Measurements from ENCODE around the gene HELZ2.
"Not testable (repeated sequence)": the region's sequence is repeated elsewhere in the genome, so short reads cannot be mapped to it uniquely, and the experiment has no call there.

Gene HELZ2

GRCh38 chr20:63565699-63566335, 8.2 kb downstream of the HELZ2 start:
- no peak for DNase-seq (ENCODE audit: low read depth)

GRCh38 chr20:63565021-63565698, 8.9 kb downstream of the HELZ2 start:
- DNase-seq (ENCODE audit: low read depth): no peak

GRCh38 chr20:63564036-63564810, 9.8 kb downstream of the HELZ2 start:
- no peak for DNase-seq (ENCODE audit: low read depth)

- no peak for DNase-seq (ENCODE audit: low read depth)
Observed at GRCh38 chr20:63563225-63563935, 10.7 kb downstream of the HELZ2 start.

- no peak for DNase-seq (ENCODE audit: low read depth)
Observed at GRCh38 chr20:63562461-63563224, 11.4 kb downstream of the HELZ2 start.

GRCh38 chr20:63561624-63562396, 12.2 kb downstream of the HELZ2 start:
- no peak for DNase-seq (ENCODE audit: low read depth)

- no peak for DNase-seq (ENCODE audit: low read depth)
Observed at GRCh38 chr20:63560856-63561609, 13.0 kb downstream of the HELZ2 start.

- no peak for DNase-seq (ENCODE audit: low read depth)
Observed at GRCh38 chr20:63560333-63560805, 13.7 kb downstream of the HELZ2 start.

- not testable (repeated sequence) for DNase-seq (ENCODE audit: low read depth)
Observed at GRCh38 chr20:63559485-63560332, 14.3 kb downstream of the HELZ2 start.

- no peak for DNase-seq (ENCODE audit: low read depth)
Observed at GRCh38 chr20:63558804-63559484, 15.1 kb downstream of the HELZ2 start.

- DNase-seq (ENCODE audit: low read depth): no peak
Observed at GRCh38 chr20:63557481-63557891, 16.6 kb downstream of the HELZ2 start.

GRCh38 chr20:63556873-63557478, 17.1 kb downstream of the HELZ2 start:
- no peak for DNase-seq (ENCODE audit: low read depth)

GRCh38 chr20:63555661-63556381, 18.2 kb downstream of the HELZ2 start:
- DNase-seq (ENCODE audit: low read depth): no peak

GRCh38 chr20:63554361-63555278, 19.4 kb downstream of the HELZ2 start:
- no peak for DNase-seq (ENCODE audit: low read depth)

GRCh38 chr20:63553933-63554290, 20.1 kb downstream of the HELZ2 start, which contains the start of gene FNDC11:
Gene FNDC11, plus strand, starts transcription at chr20:63554159. Its CDS starts 1,505 bp downstream, at chr20:63555664.
- DNase-seq (ENCODE audit: low read depth): no peak

GRCh38 chr20:63553251-63553932, 20.6 kb downstream of the HELZ2 start:
- DNase-seq (ENCODE audit: low read depth): no peak

Data from HS-5 (cell line).